HepG2 (cell line): ENCODE results near the gene GRIP1. TPM values are rescaled to one million over a fixed set of nuclear protein-coding genes. Genes with fewer than 3 reads are reported as not detected.

Experiments used
- ATAC-seq: fragments of 200-7000 bp; cut with Tn5 transposase; 3 replicates; pipeline ENCODE4 v1.9.1; 2020; ENCODE audit warnings: mild to moderate bottlenecking, moderate library complexity
- BruUV-seq: library from RNA; stranded (reverse); fragments of 400-500 nt; replicated peaks from 2 replicates; lab custom pipeline; 2021; lab: Mats Ljungman, UMichigan
- CTCF ChIA-PET: fragments of 300-600 bp; formaldehyde crosslinking; extraction: SDS; loops from one replicate; lab custom pipeline; 2021; ENCODE audit warnings: low total read pairs, inconsistent platforms, low intra/inter-chr PET ratio; lab: Yijun Ruan, JAX
- POLR2A ChIA-PET: fragments of 350-600 bp; sonication (Branson Sonifier 250); formaldehyde crosslinking; loops from one replicate; lab custom pipeline; 2020; ENCODE audit warnings: antibody characterized with exemption, inconsistent platforms; lab: Yijun Ruan, JAX
- DNase-seq: peaks from one replicate; pipeline ENCODE4 v3.0.0-alpha.2; 2015; ENCODE audit warnings: low spot score
- FAIRE-seq: peaks from 3 replicates; lab custom pipeline; 2011; peaks lifted over from hg19 to GRCh38; lab: Jason Lieb, UNC
- H2AFZ ChIP-seq: one replicate; pipeline ENCODE4 v1.6.1; 2011; ENCODE audit warnings: low read length, inconsistent platforms
- H3K27ac ChIP-seq: fragments of 300-600 bp; 3 replicates; pipeline ENCODE4 v1.8.0; 2011; ENCODE audit warnings: mixed run types, mild to moderate bottlenecking, mixed read lengths, low read length, inconsistent platforms; ENCODE audit not compliant: insufficient read depth; ENCODE audit errors: extremely low read length
- H3K27me3 ChIP-seq, 2 experiments: fragments of 200-600 bp in 1 of 2; 2 replicates in 1 of 2; 3 replicates in 1 of 2; pipeline versions ENCODE4 v1.6.0 to v1.8.0; 2011; ENCODE audit warnings: low read length in 2 of 2, mild to moderate bottlenecking in 2 of 2, moderate library complexity in 2 of 2, inconsistent platforms in 1 of 2; ENCODE audit not compliant: insufficient read depth in 2 of 2, control insufficient read depth in 1 of 2
- H3K36me3 ChIP-seq, 2 experiments: fragments of 200-600 bp in 1 of 2; replicated peaks in 1 of 2; 2 replicates in 1 of 2; 3 replicates in 1 of 2; pipeline versions ENCODE4 v1.5.1 to v1.8.0; 2011; ENCODE audit warnings: low read length in 2 of 2, inconsistent platforms in 1 of 2; ENCODE audit not compliant: insufficient read depth in 2 of 2, control insufficient read depth in 1 of 2
- H3K4me1 ChIP-seq: 2 replicates; pipeline ENCODE4 v1.5.1; 2012; ENCODE audit warnings: low read length, inconsistent platforms; ENCODE audit not compliant: insufficient read depth
- H3K4me2 ChIP-seq: 2 replicates; pipeline ENCODE4 v1.6.0; 2011; ENCODE audit warnings: low read depth, low read length, inconsistent platforms
- H3K4me3 ChIP-seq, 3 experiments: fragments of 200-600 bp in 1 of 3; sonication (generic), shearing (Covaris generic) in 1 of 3; replicated peaks in 1 of 3; 2 replicates each; pipeline ENCODE4 v1.5.1; 2011 to 2016; ENCODE audit warnings: low read length in 3 of 3, inconsistent platforms in 2 of 3, low read depth in 2 of 3, mild to moderate bottlenecking in 2 of 3, control low read depth in 1 of 3, mixed read lengths in 1 of 3; ENCODE audit not compliant: insufficient read depth in 1 of 3
- H3K79me2 ChIP-seq: one replicate; pipeline ENCODE4 v1.6.1; 2011; ENCODE audit warnings: low read length, inconsistent platforms; ENCODE audit not compliant: insufficient read depth
- H3K9ac ChIP-seq: 2 replicates; pipeline ENCODE4 v1.6.0; 2011; ENCODE audit warnings: mild to moderate bottlenecking, low read depth, low read length, inconsistent platforms; ENCODE audit not compliant: insufficient read depth
- H3K9me3 ChIP-seq: 2 replicates; pipeline ENCODE4 v1.5.1; 2012; ENCODE audit warnings: mild to moderate bottlenecking, low read length
- H4K20me1 ChIP-seq: 2 replicates; pipeline ENCODE4 v1.6.0; 2011; ENCODE audit warnings: inconsistent platforms, mild to moderate bottlenecking, low read length, moderate library complexity; ENCODE audit not compliant: insufficient read depth
- ARNT2 ChIP-seq: sonication (generic); formaldehyde crosslinking; IDR thresholded peaks from 2 replicates; pipeline ENCODE4 v1.8.0; 2022; ENCODE audit warnings: mild to moderate bottlenecking, low read depth, missing genetic modification reagents, moderate library complexity
- CEBPB ChIP-seq: IDR thresholded peaks from 2 replicates; pipeline ENCODE4 v1.6.1; 2011; ENCODE audit warnings: low read depth, low read length, improper control_type of control experiment, borderline replicate concordance
- FOXJ3 ChIP-seq: sonication (generic); formaldehyde crosslinking; IDR thresholded peaks from 2 replicates; pipeline ENCODE4 v1.4.0; 2020; ENCODE audit warnings: missing genetic modification reagents, mild to moderate bottlenecking, borderline replicate concordance
- SATB2 ChIP-seq: sonication (generic); formaldehyde crosslinking; IDR thresholded peaks from 2 replicates; pipeline ENCODE4 v1.5.0; 2020; ENCODE audit warnings: missing genetic modification reagents
- SMAD1 ChIP-seq: sonication (generic); formaldehyde crosslinking; IDR thresholded peaks from 2 replicates; pipeline ENCODE4 v1.4.0; 2020; ENCODE audit warnings: missing genetic modification reagents, low read depth, mild to moderate bottlenecking, borderline replicate concordance
- SMARCC2 ChIP-seq: fragments of 450-650 bp; IDR thresholded peaks from 2 replicates; pipeline ENCODE4 v1.6.1; 2017; ENCODE audit warnings: antibody characterized with exemption, mild to moderate bottlenecking
- TAF1 ChIP-seq: sonication (generic); formaldehyde crosslinking; IDR thresholded peaks from 2 replicates; pipeline ENCODE4 v1.4.0; 2020; ENCODE audit warnings: missing genetic modification reagents
- ZNF235 ChIP-seq: sonication (generic); formaldehyde crosslinking; IDR thresholded peaks from 2 replicates; pipeline ENCODE4 v1.8.1; 2023; ENCODE audit warnings: mild to moderate bottlenecking, missing genetic modification reagents, borderline replicate concordance
- ZNF33B ChIP-seq: sonication (generic); formaldehyde crosslinking; IDR thresholded peaks from 2 replicates; pipeline ENCODE4 v1.5.1; 2020; ENCODE audit warnings: mild to moderate bottlenecking, missing genetic modification reagents
- ZUFSP ChIP-seq: sonication (generic); formaldehyde crosslinking; IDR thresholded peaks from 2 replicates; pipeline ENCODE4 v1.9.0; 2021; ENCODE audit warnings: missing genetic modification reagents, mild to moderate bottlenecking, borderline replicate concordance
- WGBS: methylation state at CpG from one replicate; pipeline ENCODE4 v1.1.6; 2017; ENCODE audit warnings: low lambda C conversion rate; 5-methylcytosine and 5-hydroxymethylcytosine counted together
- in situ Hi-C: cut with HindIII; loops from 2 replicates; pipeline ENCODE4 v1.10.0; 2017; ENCODE audit warnings: low pct_unique_long_range_greater_than_20kb; ENCODE audit not compliant: extremely low pct_ligation_motif_present
- intact Hi-C: fragments of 100-400 bp; cut with micrococcal nuclease; formaldehyde crosslinking; loops from one replicate; pipeline ENCODE4 v1.10.0; 2022; ENCODE audit not compliant: unreplicated experiment
- polyA plus RNA-seq, 8 experiments: library from polyadenylated mRNA; depleted of rRNA in 3 of 8; stranded (reverse) in 7 of 8; unstranded in 1 of 8; fragments of >200 nt; fragmentation: Illumina TruSeq in 4 of 8; extraction: Trizol in 4 of 8; gene quantifications; 2 replicates each; pipeline versions ENCODE4 v1.2.1 to v1.2.3, GENCODE V29; 2011 to 2016; ENCODE audit warnings: low read depth in 4 of 8, missing spikeins in 1 of 8, mixed read lengths in 1 of 8; ENCODE audit not compliant: insufficient read depth in 1 of 8
- total RNA-seq, 5 experiments: library from RNA; depleted of rRNA; stranded (reverse); fragments of >200 nt; fragmentation: Illumina TruSeq; extraction: Trizol; gene quantifications; 2 replicates each; pipeline ENCODE4 v1.2.3, GENCODE V29; 2016; ENCODE audit warnings: low read depth in 1 of 5
- TF ChIP-seq, protein P1 (sequence below): IDR thresholded peaks from 2 replicates; pipeline ENCODE4 v1.6.1; 2016; ENCODE audit warnings: missing compliant biosample characterization, missing genetic modification reagents, borderline replicate concordance
- TF ChIP-seq, protein P2 (sequence below): sonication (generic); formaldehyde crosslinking; IDR thresholded peaks from 2 replicates; pipeline ENCODE4 v1.9.0; 2021; ENCODE audit warnings: missing genetic modification reagents, borderline replicate concordance

Gene GRIP1
- total and polyA plus RNA-seq, 2 of the 13 experiments (the other 11 are each of a cell fraction or from before 2014, with no cell fraction given): not detected

DNA sequence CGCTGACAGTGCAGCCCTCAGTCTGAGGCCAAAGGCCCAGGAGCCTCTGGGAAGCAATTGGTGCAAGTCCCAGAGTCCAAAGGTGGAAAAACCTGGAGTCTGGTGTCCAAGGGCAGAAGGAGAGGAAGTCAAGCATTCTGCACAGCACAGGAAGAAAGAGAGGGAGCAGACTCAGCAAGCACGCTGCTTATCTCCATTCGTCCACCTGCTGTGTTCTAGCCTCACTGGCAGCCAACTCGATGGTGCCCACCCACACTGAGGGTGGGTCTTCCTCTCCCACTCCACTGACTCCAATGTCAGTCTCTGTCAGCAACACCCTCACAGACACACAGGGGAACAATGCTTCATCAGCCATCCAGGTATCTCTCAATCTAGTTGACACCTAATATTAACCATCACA is 337.8 kb downstream of the GRIP1 start:
- H3K9ac ChIP-seq: no peak overlapping the region
- in situ Hi-C loops (no loop called here), intact Hi-C loops (no loop called here)
- no peaks in the 10 kb centered on the region for H3K4me1 ChIP-seq
- WGBS: 94% methylated on average over 3 of the region's 4 CpGs
- H3K9me3 ChIP-seq: peaks cover 12% of the 10 kb centered on the region
- no peaks in the 10 kb centered on the region for H4K20me1 ChIP-seq
- FAIRE-seq (no peak), DNase-seq (no peak), ATAC-seq (no peak)
- no peak overlapping the region for H2AFZ ChIP-seq
- POLR2A ChIA-PET: no interaction called here
- BruUV-seq: no TSS peak
- TF ChIP-seq ZUFSP (CRISPR knock-in tag) (no peak), ARNT2 (CRISPR knock-in tag) (no peak), SATB2 (CRISPR knock-in tag) (no peak), ZNF235 (CRISPR knock-in tag) (no peak), ZNF33B (CRISPR knock-in tag) (no peak), SMAD1 (no peak), CEBPB (no peak), FOXJ3 (CRISPR knock-in tag) (no peak), SMARCC2 (no peak), TAF1 (CRISPR knock-in tag) (no peak)
- TF ChIP-seq, protein P1, sequence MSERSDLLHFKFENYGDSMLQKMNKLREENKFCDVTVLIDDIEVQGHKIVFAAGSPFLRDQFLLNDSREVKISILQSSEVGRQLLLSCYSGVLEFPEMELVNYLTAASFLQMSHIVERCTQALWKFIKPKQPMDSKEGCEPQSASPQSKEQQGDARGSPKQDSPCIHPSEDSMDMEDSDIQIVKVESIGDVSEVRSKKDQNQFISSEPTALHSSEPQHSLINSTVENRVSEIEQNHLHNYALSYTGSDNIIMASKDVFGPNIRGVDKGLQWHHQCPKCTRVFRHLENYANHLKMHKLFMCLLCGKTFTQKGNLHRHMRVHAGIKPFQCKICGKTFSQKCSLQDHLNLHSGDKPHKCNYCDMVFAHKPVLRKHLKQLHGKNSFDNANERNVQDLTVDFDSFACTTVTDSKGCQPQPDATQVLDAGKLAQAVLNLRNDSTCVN (CRISPR knock-in tag): no peak
- TF ChIP-seq, protein P2, sequence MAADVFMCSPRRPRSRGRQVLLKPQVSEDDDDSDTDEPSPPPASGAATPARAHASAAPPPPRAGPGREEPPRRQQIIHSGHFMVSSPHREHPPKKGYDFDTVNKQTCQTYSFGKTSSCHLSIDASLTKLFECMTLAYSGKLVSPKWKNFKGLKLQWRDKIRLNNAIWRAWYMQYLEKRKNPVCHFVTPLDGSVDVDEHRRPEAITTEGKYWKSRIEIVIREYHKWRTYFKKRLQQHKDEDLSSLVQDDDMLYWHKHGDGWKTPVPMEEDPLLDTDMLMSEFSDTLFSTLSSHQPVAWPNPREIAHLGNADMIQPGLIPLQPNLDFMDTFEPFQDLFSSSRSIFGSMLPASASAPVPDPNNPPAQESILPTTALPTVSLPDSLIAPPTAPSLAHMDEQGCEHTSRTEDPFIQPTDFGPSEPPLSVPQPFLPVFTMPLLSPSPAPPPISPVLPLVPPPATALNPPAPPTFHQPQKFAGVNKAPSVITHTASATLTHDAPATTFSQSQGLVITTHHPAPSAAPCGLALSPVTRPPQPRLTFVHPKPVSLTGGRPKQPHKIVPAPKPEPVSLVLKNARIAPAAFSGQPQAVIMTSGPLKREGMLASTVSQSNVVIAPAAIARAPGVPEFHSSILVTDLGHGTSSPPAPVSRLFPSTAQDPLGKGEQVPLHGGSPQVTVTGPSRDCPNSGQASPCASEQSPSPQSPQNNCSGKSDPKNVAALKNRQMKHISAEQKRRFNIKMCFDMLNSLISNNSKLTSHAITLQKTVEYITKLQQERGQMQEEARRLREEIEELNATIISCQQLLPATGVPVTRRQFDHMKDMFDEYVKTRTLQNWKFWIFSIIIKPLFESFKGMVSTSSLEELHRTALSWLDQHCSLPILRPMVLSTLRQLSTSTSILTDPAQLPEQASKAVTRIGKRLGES: no peak
- H3K79me2 ChIP-seq: no peaks in the 10 kb centered on the region
- CTCF ChIA-PET: no interaction called here
- H3K27me3 ChIP-seq: no peaks in the 10 kb centered on the region
- H3K4me2 ChIP-seq: no peak overlapping the region
- H3K36me3 ChIP-seq: peaks cover 0 to 2% of the 10 kb centered on the region in 2 experiments; a peak in 1 of 5 replicates
- no peak overlapping the region for H3K4me3 ChIP-seq
- H3K27ac ChIP-seq: no peak overlapping the region
